SW480 (cell line): Measurements from ENCODE around the gene ZNF382.

Source experiments
- DNase-seq: peaks from one replicate; pipeline ENCODE4 v3.0.0-alpha.2; 2016; ENCODE audit warnings: low spot score

Gene ZNF382

GRCh38 chr19:36679455-36679854 is 74.3 kb downstream of the ZNF382 start:
- DNase-seq, result no peak
